ENCODE measurements around the gene UNK. TPM values are rescaled to one million over a fixed set of nuclear protein-coding genes. Genes with fewer than 3 reads are reported as not detected.

UNK gene
- total and polyA plus RNA-seq, 9 of the 15 experiments (the other 6 are each of a cell fraction or from before 2014, with no cell fraction given), result 12.8 to 38.6 (median 24.8) TPM

DNA sequence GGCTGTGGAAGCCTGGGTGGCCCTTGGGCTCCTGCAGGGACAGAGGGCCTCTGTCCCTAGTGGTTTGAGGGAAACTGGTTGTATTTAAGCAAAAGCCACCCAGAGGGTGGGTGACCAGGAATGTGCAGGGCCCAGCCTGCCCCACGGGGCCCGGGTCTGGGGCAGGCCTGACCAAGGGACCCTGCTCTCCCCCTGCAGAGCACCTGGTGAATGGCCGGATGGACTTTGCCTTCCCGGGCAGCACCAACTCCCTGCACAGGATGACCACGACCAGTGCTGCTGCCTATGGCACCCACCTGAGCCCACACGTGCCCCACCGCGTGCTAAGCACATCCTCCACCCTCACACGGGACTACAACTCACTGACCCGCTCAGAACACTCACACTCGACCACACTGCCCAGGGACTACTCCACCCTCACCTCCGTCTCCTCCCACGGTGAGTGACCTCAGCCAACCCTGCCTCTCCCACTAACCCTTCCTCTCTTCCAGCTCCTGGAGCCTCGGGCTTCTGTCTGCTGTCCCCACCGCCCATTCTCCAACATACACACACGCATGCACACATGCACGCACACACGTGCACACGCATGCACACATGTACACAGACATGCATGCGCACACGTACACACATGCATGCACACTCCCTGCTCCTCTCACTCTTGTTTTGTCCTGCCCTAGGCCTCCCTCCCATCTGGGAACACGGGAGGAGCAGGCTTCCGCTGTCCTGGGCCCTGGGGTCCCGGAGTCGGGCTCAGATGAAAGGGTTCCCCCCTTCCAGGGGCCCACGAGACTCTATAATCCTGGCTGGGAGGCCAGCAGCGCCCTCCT is 30.0 kb upstream of the UNK start (continued):
- TF ChIP-seq HNRNPLL (IDR thresholded peaks at IDR 0.05; ENCODE audit: low read depth, low read length, poor library complexity, severe bottlenecking), result no peak
- peak; percentile 22 for TF ChIP-seq TBP (optimal IDR thresholded peaks at IDR 0.05; ENCODE audit: low read depth, low read length)
- no peak for TF ChIP-seq SMAD3 (CRISPR knock-in tag; conservative IDR thresholded peaks at IDR 0.05)
- peak; percentile 33; the same call in 1 of the 2 replicates for TF ChIP-seq ZNF431 (CRISPR knock-in tag; IDR thresholded peaks at IDR 0.05)
- TF ChIP-seq MTA3 (IDR thresholded peaks at IDR 0.05; ENCODE audit: borderline replicate concordance), result no peak
- peak in 1 of 2 experiments; percentile 88; a peak in 2 of 4 replicates for TF ChIP-seq KDM1A (IDR thresholded peaks at IDR 0.05)
- TF ChIP-seq, protein P1, sequence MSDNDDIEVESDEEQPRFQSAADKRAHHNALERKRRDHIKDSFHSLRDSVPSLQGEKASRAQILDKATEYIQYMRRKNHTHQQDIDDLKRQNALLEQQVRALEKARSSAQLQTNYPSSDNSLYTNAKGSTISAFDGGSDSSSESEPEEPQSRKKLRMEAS (CRISPR knock-in tag; IDR thresholded peaks at IDR 0.05), result peak; percentile 87
- TF ChIP-seq, protein P2, sequence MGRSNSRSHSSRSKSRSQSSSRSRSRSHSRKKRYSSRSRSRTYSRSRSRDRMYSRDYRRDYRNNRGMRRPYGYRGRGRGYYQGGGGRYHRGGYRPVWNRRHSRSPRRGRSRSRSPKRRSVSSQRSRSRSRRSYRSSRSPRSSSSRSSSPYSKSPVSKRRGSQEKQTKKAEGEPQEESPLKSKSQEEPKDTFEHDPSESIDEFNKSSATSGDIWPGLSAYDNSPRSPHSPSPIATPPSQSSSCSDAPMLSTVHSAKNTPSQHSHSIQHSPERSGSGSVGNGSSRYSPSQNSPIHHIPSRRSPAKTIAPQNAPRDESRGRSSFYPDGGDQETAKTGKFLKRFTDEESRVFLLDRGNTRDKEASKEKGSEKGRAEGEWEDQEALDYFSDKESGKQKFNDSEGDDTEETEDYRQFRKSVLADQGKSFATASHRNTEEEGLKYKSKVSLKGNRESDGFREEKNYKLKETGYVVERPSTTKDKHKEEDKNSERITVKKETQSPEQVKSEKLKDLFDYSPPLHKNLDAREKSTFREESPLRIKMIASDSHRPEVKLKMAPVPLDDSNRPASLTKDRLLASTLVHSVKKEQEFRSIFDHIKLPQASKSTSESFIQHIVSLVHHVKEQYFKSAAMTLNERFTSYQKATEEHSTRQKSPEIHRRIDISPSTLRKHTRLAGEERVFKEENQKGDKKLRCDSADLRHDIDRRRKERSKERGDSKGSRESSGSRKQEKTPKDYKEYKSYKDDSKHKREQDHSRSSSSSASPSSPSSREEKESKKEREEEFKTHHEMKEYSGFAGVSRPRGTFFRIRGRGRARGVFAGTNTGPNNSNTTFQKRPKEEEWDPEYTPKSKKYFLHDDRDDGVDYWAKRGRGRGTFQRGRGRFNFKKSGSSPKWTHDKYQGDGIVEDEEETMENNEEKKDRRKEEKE (IDR thresholded peaks at IDR 0.05; ENCODE audit: borderline replicate concordance in 1 of 2, control insufficient read depth in 1 of 2, low read depth in 2 of 2, low read length in 1 of 2), result no peak
- no peak for TF ChIP-seq NRF1 (conservative IDR thresholded peaks at IDR 0.05 in 1 of 2, IDR thresholded peaks at IDR 0.05 in 1 of 2)
- peak; percentile 1; the same call in 1 of the 2 replicates for TF ChIP-seq CREM (IDR thresholded peaks at IDR 0.05; ENCODE audit: low read depth)
- peak; percentile 51 for TF ChIP-seq EGR1 (conservative IDR thresholded peaks at IDR 0.05)
- TF ChIP-seq, protein P3, sequence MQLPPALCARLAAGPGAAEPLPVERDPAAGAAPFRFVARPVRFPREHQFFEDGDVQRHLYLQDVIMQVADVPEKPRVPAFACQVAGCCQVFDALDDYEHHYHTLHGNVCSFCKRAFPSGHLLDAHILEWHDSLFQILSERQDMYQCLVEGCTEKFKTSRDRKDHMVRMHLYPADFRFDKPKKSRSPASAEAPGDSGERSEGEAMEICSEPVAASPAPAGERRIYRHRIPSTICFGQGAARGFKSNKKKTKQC (CRISPR knock-in tag; IDR thresholded peaks at IDR 0.05), result peak; percentile 29; the same call in 1 of the 2 replicates
- TF ChIP-seq TSC22D4 (tag; IDR thresholded peaks at IDR 0.05), result peak; percentile 78; the same call in 1 of the 2 replicates
- TF ChIP-seq, protein P4, sequence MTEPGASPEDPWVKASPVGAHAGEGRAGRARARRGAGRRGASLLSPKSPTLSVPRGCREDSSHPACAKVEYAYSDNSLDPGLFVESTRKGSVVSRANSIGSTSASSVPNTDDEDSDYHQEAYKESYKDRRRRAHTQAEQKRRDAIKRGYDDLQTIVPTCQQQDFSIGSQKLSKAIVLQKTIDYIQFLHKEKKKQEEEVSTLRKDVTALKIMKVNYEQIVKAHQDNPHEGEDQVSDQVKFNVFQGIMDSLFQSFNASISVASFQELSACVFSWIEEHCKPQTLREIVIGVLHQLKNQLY (CRISPR knock-in tag; conservative IDR thresholded peaks at IDR 0.05), result peak in 1 of 2 experiments; percentile 2; a peak in 1 of 4 replicates
- TF ChIP-seq, protein P5, sequence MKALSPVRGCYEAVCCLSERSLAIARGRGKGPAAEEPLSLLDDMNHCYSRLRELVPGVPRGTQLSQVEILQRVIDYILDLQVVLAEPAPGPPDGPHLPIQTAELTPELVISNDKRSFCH (CRISPR knock-in tag; IDR thresholded peaks at IDR 0.05), result no peak
- TF ChIP-seq, protein P5 (tag; IDR thresholded peaks at IDR 0.05), result no peak
- TF ChIP-seq PHF8 (IDR thresholded peaks at IDR 0.05; ENCODE audit: borderline replicate concordance, low read length), result no peak
- TF ChIP-seq POLR2AphosphoS5 (IDR thresholded peaks at IDR 0.05; ENCODE audit: control insufficient read depth, insufficient read depth, low read depth, low read length), result no peak
- TF ChIP-seq SPI1 (IDR thresholded peaks at IDR 0.05; ENCODE audit: borderline replicate concordance, low read depth, low read length), result no peak
- no peak for TF ChIP-seq TCF3 (CRISPR knock-in tag; IDR thresholded peaks at IDR 0.05)
